ENCODE data around the gene CCDC91. TPM values are rescaled to one million over a fixed set of nuclear protein-coding genes. Genes with fewer than 3 reads are reported as not detected.

CCDC91 gene
- polyA plus RNA-seq, 2 of the 4 experiments (the other 2 are of a cell fraction) = 26.0 to 48.1 TPM

DNA sequence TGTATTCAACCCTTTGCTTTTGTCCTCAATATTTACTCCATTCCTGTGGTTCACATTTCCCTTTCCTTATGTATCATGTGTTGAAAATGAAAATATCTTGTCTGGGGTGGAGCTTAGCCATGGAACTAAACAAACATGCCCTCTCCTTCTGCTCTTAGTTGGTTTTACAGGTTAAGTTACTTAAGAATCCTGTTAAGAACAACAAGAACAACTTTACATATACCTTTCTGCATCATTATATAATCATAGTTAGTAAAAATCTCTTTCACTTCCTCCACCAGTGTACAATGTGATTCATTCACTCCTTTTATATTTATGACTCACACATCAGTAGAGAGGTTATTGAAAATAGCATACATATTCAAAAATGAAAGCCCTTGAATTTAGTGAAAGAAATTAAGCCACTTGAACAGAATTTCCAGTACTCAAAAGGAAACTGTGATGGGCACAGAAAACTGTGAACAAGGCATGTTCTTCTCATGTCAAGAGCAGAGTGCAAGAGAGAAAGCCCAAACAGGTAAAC is 307.7 kb downstream of the CCDC91 start:
- POLR2A ChIA-PET = no interaction called here
- Histone ChIP-seq H3K4me1 (peaks cover 11% of the 10 kb centered on the region), H3K27ac (no peak overlapping the region), H3K4me2 (peak overlapping the region; percentile 39; the same call in 2 of the 3 replicates), H3K9me3 (no peaks in the 10 kb centered on the region), H3K4me3 (no peak overlapping the region)
- FAIRE-seq (peak; percentile 7), DNase-seq (ENCODE audit: low read depth in 1 of 2, low spot score in 1 of 2) (peak in 1 of 2 experiments; percentile 4), ATAC-seq (no peak; a peak in 1 of 6 replicates)
- CTCF ChIA-PET = interaction anchor here (2.4 kb wide), 1 partner anchor 13 kb away, joined by 6 read pairs; no protein-coding TSS in a partner anchor
- TF ChIP-seq, protein P1, sequence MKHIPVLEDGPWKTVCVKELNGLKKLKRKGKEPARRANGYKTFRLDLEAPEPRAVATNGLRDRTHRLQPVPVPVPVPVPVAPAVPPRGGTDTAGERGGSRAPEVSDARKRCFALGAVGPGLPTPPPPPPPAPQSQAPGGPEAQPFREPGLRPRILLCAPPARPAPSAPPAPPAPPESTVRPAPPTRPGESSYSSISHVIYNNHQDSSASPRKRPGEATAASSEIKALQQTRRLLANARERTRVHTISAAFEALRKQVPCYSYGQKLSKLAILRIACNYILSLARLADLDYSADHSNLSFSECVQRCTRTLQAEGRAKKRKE (CRISPR knock-in tag; IDR thresholded peaks at IDR 0.05; ENCODE audit: low read depth) = no peak
- TF ChIP-seq POLR2A (IDR thresholded peaks at IDR 0.05; ENCODE audit: low read length) (no peak), NFE2L2 (conservative IDR thresholded peaks at IDR 0.05; ENCODE audit: low read length) (no peak), FOSL2 (IDR thresholded peaks at IDR 0.05) (no peak), FOSL2 (CRISPR knock-in tag; IDR thresholded peaks at IDR 0.05) (peak; percentile 54), RARB (CRISPR knock-in tag; IDR thresholded peaks at IDR 0.05) (no peak), RCOR1 (IDR thresholded peaks at IDR 0.05; ENCODE audit: low read depth, low read length) (no peak), CHD2 (IDR thresholded peaks at IDR 0.05; ENCODE audit: low read length, partially characterized antibody) (no peak)

DNA sequence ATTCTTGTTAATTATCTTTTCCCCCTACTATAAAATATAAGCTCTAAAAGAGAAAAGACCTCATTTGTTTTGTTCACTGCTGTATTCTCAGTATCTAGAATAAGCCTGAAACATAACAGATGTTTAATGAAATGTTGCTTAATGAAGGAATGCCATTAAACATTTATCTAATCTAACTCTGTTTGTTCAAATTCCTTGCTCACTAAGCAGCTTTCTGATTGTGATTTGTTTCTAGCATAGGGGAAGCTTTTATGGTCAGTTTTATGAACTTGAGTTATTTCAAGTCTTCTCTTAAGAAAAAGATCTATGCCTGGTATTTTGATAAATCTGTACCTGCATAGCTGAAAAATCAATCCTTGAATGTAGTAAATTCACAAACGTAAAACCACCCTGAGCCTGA is 308.6 kb downstream of the CCDC91 start:
- Histone ChIP-seq H3K9me3 (no peaks in the 10 kb centered on the region), H3K27ac (no peak overlapping the region), H3K4me2 (no peak overlapping the region), H3K4me1 (peaks cover 11% of the 10 kb centered on the region), H3K4me3 (no peak overlapping the region)
- TF ChIP-seq MAFK (IDR thresholded peaks at IDR 0.05; ENCODE audit: partially characterized antibody) = no peak
- TF ChIP-seq FOSL2 (IDR thresholded peaks at IDR 0.05) = no peak
- no peak for TF ChIP-seq FOSL2 (CRISPR knock-in tag; IDR thresholded peaks at IDR 0.05)
- TF ChIP-seq HOXB5 (CRISPR knock-in tag; IDR thresholded peaks at IDR 0.05) = no peak
- ChIA-PET POLR2A (no interaction called here), CTCF (no interaction called here)
- ATAC-seq (no peak), DNase-seq (ENCODE audit: low read depth in 1 of 2, low spot score in 1 of 2) (no peak), FAIRE-seq (no peak)
- 95% methylated on average over 1 of the region's 1 CpG for WGBS (ENCODE audit: missing lambda C conversion rate)

DNA sequence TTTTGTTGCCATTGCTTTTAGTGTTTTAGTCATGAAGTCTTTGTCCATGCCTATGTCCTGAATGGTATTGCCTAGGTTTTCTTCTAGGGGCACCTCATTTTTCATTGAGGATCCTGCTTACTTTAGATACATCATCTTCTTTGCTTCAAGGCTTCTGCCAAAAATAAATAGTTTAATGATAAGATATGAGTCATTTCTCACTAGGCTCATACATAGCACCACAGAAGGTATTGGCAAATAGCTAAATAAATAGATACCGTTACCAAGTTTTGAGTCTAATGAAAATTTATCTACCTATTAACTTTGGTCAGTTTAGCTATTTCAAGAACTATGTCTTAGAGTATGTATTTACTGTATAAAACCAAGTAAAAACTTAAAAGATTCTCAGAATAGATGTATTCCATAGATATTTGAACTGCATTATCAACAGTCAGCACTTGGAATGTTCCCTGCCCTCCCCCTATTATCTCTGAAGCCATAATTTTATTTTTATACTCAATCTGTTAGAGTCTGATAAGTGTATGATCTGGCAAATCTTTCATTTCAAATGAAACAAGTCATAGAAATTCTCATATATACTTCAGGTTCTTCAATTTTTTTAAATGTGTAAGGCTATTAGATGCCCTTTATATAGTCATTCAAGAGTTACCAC is 310.2 kb downstream of the CCDC91 start:
- no peak for DNase-seq (ENCODE audit: low read depth in 1 of 2, low spot score in 1 of 2)

More for the DNA sequence above, 310.2 kb downstream of the CCDC91 start:
- WGBS (ENCODE audit: missing lambda C conversion rate) = 63% methylated on average over 1 of the region's 1 CpG
- H3K4me1 ChIP-seq = peaks cover 11% of the 10 kb centered on the region
- no peak overlapping the region for H3K4me3 ChIP-seq
- no peak for TF ChIP-seq CEBPB (IDR thresholded peaks at IDR 0.05)
- no peak for TF ChIP-seq RNF2 (IDR thresholded peaks at IDR 0.05; ENCODE audit: borderline replicate concordance, low read depth)
- no peak for TF ChIP-seq RFX5 (IDR thresholded peaks at IDR 0.05)
- TF ChIP-seq BHLHE40 (IDR thresholded peaks at IDR 0.05; ENCODE audit: low read depth, low read length) = no peak
- no peak for TF ChIP-seq ZFP36 (IDR thresholded peaks at IDR 0.05; ENCODE audit: borderline replicate concordance, partially characterized antibody)
- TF ChIP-seq, protein P1 (CRISPR knock-in tag; IDR thresholded peaks at IDR 0.05; ENCODE audit: low read depth) = no peak
- TF ChIP-seq RARB (CRISPR knock-in tag; IDR thresholded peaks at IDR 0.05) = no peak
- TF ChIP-seq, protein P2, sequence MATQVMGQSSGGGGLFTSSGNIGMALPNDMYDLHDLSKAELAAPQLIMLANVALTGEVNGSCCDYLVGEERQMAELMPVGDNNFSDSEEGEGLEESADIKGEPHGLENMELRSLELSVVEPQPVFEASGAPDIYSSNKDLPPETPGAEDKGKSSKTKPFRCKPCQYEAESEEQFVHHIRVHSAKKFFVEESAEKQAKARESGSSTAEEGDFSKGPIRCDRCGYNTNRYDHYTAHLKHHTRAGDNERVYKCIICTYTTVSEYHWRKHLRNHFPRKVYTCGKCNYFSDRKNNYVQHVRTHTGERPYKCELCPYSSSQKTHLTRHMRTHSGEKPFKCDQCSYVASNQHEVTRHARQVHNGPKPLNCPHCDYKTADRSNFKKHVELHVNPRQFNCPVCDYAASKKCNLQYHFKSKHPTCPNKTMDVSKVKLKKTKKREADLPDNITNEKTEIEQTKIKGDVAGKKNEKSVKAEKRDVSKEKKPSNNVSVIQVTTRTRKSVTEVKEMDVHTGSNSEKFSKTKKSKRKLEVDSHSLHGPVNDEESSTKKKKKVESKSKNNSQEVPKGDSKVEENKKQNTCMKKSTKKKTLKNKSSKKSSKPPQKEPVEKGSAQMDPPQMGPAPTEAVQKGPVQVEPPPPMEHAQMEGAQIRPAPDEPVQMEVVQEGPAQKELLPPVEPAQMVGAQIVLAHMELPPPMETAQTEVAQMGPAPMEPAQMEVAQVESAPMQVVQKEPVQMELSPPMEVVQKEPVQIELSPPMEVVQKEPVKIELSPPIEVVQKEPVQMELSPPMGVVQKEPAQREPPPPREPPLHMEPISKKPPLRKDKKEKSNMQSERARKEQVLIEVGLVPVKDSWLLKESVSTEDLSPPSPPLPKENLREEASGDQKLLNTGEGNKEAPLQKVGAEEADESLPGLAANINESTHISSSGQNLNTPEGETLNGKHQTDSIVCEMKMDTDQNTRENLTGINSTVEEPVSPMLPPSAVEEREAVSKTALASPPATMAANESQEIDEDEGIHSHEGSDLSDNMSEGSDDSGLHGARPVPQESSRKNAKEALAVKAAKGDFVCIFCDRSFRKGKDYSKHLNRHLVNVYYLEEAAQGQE (IDR thresholded peaks at IDR 0.05) = no peak
- TF ChIP-seq HDAC2 (IDR thresholded peaks at IDR 0.05) = no peak
- TF ChIP-seq JUN (IDR thresholded peaks at IDR 0.05) = no peak
- TF ChIP-seq CBX2 (IDR thresholded peaks at IDR 0.05; ENCODE audit: borderline replicate concordance, low read depth) = no peak
- TF ChIP-seq ZNF302 (CRISPR knock-in tag; IDR thresholded peaks at IDR 0.05) = no peak
- no peak for TF ChIP-seq NR3C1 (IDR thresholded peaks at IDR 0.05)
- no peak for TF ChIP-seq GATA3 (IDR thresholded peaks at IDR 0.05; ENCODE audit: borderline replicate concordance)
- no peak for TF ChIP-seq NFE2L2 (conservative IDR thresholded peaks at IDR 0.05; ENCODE audit: low read length)
- no peak for TF ChIP-seq KDM1A (IDR thresholded peaks at IDR 0.05; ENCODE audit: low read depth)
- no peak for TF ChIP-seq ESRRA (IDR thresholded peaks at IDR 0.05; ENCODE audit: borderline replicate concordance, low read length)
- TF ChIP-seq KDM5A (IDR thresholded peaks at IDR 0.05) = no peak
- ChIA-PET CTCF (no interaction called here), POLR2A (no interaction called here)
- no peak for ATAC-seq
- FAIRE-seq = no peak
- no peak overlapping the region for H3K4me2 ChIP-seq
- no peak overlapping the region for H3K27ac ChIP-seq
- no peaks in the 10 kb centered on the region for H3K9me3 ChIP-seq

Data from A549 (cell line).